CD4-positive, alpha-beta T cell (primary cell): ENCODE results near the gene GABPB2. TPM values are rescaled to one million over a fixed set of nuclear protein-coding genes. Genes with fewer than 3 reads are reported as not detected.

ENCODE experiments used
- ATAC-seq: fragments of 200-7000 bp; cut with Tn5 transposase; one replicate; pipeline ENCODE4 v1.10.0; 2022; ENCODE audit warnings: mild to moderate bottlenecking; ENCODE audit not compliant: poor library complexity
- CTCF ChIA-PET: fragments of 350-600 bp; sonication (Branson Sonifier 250); formaldehyde crosslinking; loops from one replicate; lab custom pipeline; 2021; ENCODE audit warnings: antibody characterized with exemption, inconsistent platforms; lab: Charles Lee
- POLR2A ChIA-PET: fragments of 350-600 bp; sonication (Branson Sonifier 250); formaldehyde crosslinking; loops from one replicate; lab custom pipeline; 2021; ENCODE audit warnings: antibody characterized with exemption, inconsistent platforms; lab: Charles Lee
- DNase-seq, 14 experiments: peaks; one replicate each; pipeline ENCODE4 v3.0.0-alpha.2; 2013 to 2020; ENCODE audit warnings: mixed read lengths in 2 of 14
- H3K27ac ChIP-seq, 2 donors: one replicate each; pipeline versions ENCODE4 v1.5.1 to v1.7.0; 2013; ENCODE audit warnings: low read length in 2 of 2, low read depth in 1 of 2, mild to moderate bottlenecking in 1 of 2
- H3K27me3 ChIP-seq, 2 experiments: 1 replicate in 1 of 2; 2 replicates in 1 of 2; pipeline versions ENCODE4 v1.6.1 to v1.7.0; 2013; ENCODE audit warnings: low read length in 2 of 2, control low read depth in 1 of 2, mild to moderate bottlenecking in 1 of 2, moderate library complexity in 1 of 2; ENCODE audit not compliant: insufficient read depth in 2 of 2, control insufficient read depth in 1 of 2
- H3K36me3 ChIP-seq: one replicate; pipeline ENCODE4 v1.6.1; 2013; ENCODE audit warnings: low read length, control low read depth; ENCODE audit not compliant: insufficient read depth
- H3K4me1 ChIP-seq: one replicate; pipeline ENCODE4 v1.6.1; 2013; ENCODE audit warnings: low read length, control low read depth; ENCODE audit not compliant: insufficient read depth
- H3K4me3 ChIP-seq: one replicate; pipeline ENCODE4 v1.5.1; 2013; ENCODE audit warnings: mild to moderate bottlenecking, low read length, moderate library complexity
- H3K9me3 ChIP-seq, 2 experiments: 1 replicate in 1 of 2; 2 replicates in 1 of 2; pipeline versions ENCODE4 v1.6.1 to v1.7.0; 2013; ENCODE audit warnings: low read length in 2 of 2, mild to moderate bottlenecking in 2 of 2, control low read depth in 1 of 2, moderate library complexity in 1 of 2; ENCODE audit not compliant: control insufficient read depth in 1 of 2, insufficient read depth in 1 of 2
- H3K27ac Mint-ChIP-seq: one replicate; pipeline ENCODE4 v1.8.0; 2020; ENCODE audit warnings: mixed read lengths
- H3K27me3 Mint-ChIP-seq: one replicate; pipeline ENCODE4 v1.8.0; 2021; ENCODE audit warnings: mixed read lengths
- H3K36me3 Mint-ChIP-seq: one replicate; pipeline ENCODE4 v1.8.0; 2021; ENCODE audit warnings: low read depth, mixed read lengths
- H3K4me1 Mint-ChIP-seq: one replicate; pipeline ENCODE4 v1.8.0; 2021; ENCODE audit warnings: low read depth, mixed read lengths
- H3K4me3 Mint-ChIP-seq: one replicate; pipeline ENCODE4 v1.8.0; 2020; ENCODE audit warnings: mild to moderate bottlenecking, mixed read lengths
- H3K9me3 Mint-ChIP-seq: one replicate; pipeline ENCODE4 v1.8.0; 2020; ENCODE audit warnings: mixed read lengths
- CTCF ChIP-seq: fragments of 200-600 bp; IDR thresholded peaks from one replicate; pipeline ENCODE4 v1.8.0; 2022; ENCODE audit warnings: antibody characterized with exemption, mild to moderate bottlenecking
- intact Hi-C, 2 experiments: fragments of 100-400 bp; cut with DNase I in 1 of 2; cut with micrococcal nuclease in 1 of 2; formaldehyde crosslinking; loops; one replicate each; pipeline versions ENCODE4 v1.15.1 to v1.9.0; 2023 to 2025; cut with DNase I, micrococcal nuclease
- total RNA-seq, 174 experiments: library from RNA in 2 of 174; stranded (reverse) in 2 of 174; gene quantifications; one replicate each; pipeline ENCODE4 v1.2.3 and lab custom pipeline; 2021 to 2026

Gene GABPB2
- total RNA-seq, 2 experiments from 2014 or later = 23.7 to 25.5 TPM

- ChIA-PET CTCF (interaction anchor here (1.0 to 7.8 kb wide), 3 partner anchors 57 to 163 kb away, joined by 3 to 61 read pairs (median 49); no protein-coding TSS in a partner anchor), POLR2A (interaction anchor here (0.7 to 4.3 kb wide), 10 partner anchors 8 to 123 kb away, joined by 3 to 64 read pairs (median 16); partner anchors contain the start of genes C1orf56, CDC42SE1, LYSMD1 and MLLT11)
- H3K27ac ChIP-seq = peak overlapping the region; percentile 29 to 56
- Mint-ChIP-seq H3K4me1 (peaks cover 73% of the 10 kb centered on the region), H3K9me3 (no peaks in the 10 kb centered on the region), H3K27ac (peak overlapping the region; percentile 85), H3K27me3 (no peaks in the 10 kb centered on the region), H3K36me3 (peaks cover 64% of the 10 kb centered on the region), H3K4me3 (peak overlapping the region; percentile 99)
- no peaks in the 10 kb centered on the region for H3K9me3 ChIP-seq
- H3K27me3 ChIP-seq = no peaks in the 10 kb centered on the region
- peaks cover 59% of the 10 kb centered on the region for H3K4me1 ChIP-seq
- no peak for TF ChIP-seq CTCF
- DNase-seq (peak in 1 of 14 experiments; percentile 43), ATAC-seq (no peak)
- intact Hi-C loops = loop anchor here (5.0 to 10.0 kb wide), 3 partner anchors 152 to 694 kb away; partner anchors contain the start of genes ENSA (in 1 of the 2), MINDY1 (in 1 of the 2) and PRUNE1 (in 1 of the 2)
- H3K36me3 ChIP-seq = peaks cover 32% of the 10 kb centered on the region
- peak overlapping the region; percentile 77 for H3K4me3 ChIP-seq
Observed at GRCh38 chr1:151158751-151159251, 88.2 kb downstream of the GABPB2 start.

GRCh38 chr1:151159373-151159772 lies 88.8 kb downstream of the GABPB2 start:
- H3K4me3 ChIP-seq = peak overlapping the region; percentile 77
- ChIA-PET CTCF (interaction anchor here (1.0 to 7.8 kb wide), 3 partner anchors 58 to 163 kb away, joined by 3 to 61 read pairs (median 49); no protein-coding TSS in a partner anchor), POLR2A (interaction anchor here (0.7 to 4.0 kb wide), 6 partner anchors 13 to 112 kb away, joined by 3 to 37 read pairs (median 4); partner anchors contain the start of genes C1orf56, SEMA6C and VPS72)
- H3K4me1 ChIP-seq = peaks cover 59% of the 10 kb centered on the region
- DNase-seq = peak in 1 of 14 experiments; percentile 36
- H3K27ac ChIP-seq = peak overlapping the region; percentile 29 to 56
- peaks cover 76% of the 10 kb centered on the region for H3K4me1 Mint-ChIP-seq
- H3K36me3 Mint-ChIP-seq = peaks cover 69% of the 10 kb centered on the region
- intact Hi-C loops = loop anchor here (5.0 to 10.0 kb wide), 3 partner anchors 152 to 695 kb away; partner anchors contain the start of genes ENSA (in 1 of the 2), MINDY1 (in 1 of the 2) and PRUNE1 (in 1 of the 2)
- TF ChIP-seq CTCF = no peak
- ATAC-seq = no peak
- no peaks in the 10 kb centered on the region for H3K27me3 Mint-ChIP-seq
- H3K9me3 ChIP-seq = no peaks in the 10 kb centered on the region
- H3K4me3 Mint-ChIP-seq = peak overlapping the region; percentile 75
- H3K36me3 ChIP-seq = peaks cover 35% of the 10 kb centered on the region
- no peaks in the 10 kb centered on the region for H3K27me3 ChIP-seq
- no peaks in the 10 kb centered on the region for H3K9me3 Mint-ChIP-seq
- peak overlapping the region; percentile 85 for H3K27ac Mint-ChIP-seq

- Histone ChIP-seq H3K27me3 (no peaks in the 10 kb centered on the region), H3K27ac (peak overlapping the region in 1 of 2 donors; percentile 36), H3K4me1 (peaks cover 44% of the 10 kb centered on the region), H3K36me3 (peaks cover 40% of the 10 kb centered on the region), H3K4me3 (peak overlapping the region; percentile 76), H3K9me3 (no peaks in the 10 kb centered on the region)
- Mint-ChIP-seq H3K9me3 (no peaks in the 10 kb centered on the region), H3K4me3 (peak overlapping the region; percentile 93), H3K4me1 (peaks cover 63% of the 10 kb centered on the region), H3K36me3 (peaks cover 81% of the 10 kb centered on the region), H3K27ac (peak overlapping the region; percentile 89), H3K27me3 (no peaks in the 10 kb centered on the region)
- ChIA-PET CTCF (interaction anchor here (0.9 to 1.0 kb wide), 2 partner anchors 39 to 116 kb away, joined by 3 to 4 read pairs; no protein-coding TSS in a partner anchor), POLR2A (interaction anchor here (0.8 to 3.6 kb wide), 6 partner anchors 8 to 929 kb away, joined by 3 to 51 read pairs (median 4); partner anchors contain the start of gene TNFAIP8L2)
- intact Hi-C loops = no loop called here
- ATAC-seq (no peak), DNase-seq (peak in 1 of 14 experiments; percentile 40)
- TF ChIP-seq CTCF = no peak
Observed at GRCh38 chr1:151164732-151165280, 94.2 kb downstream of the GABPB2 start.
